GM19438 (cell line): ENCODE data around the gene PAX5.

Experiments used
- ATAC-seq: cut with Tn5 transposase; IDR thresholded peaks from one replicate; pipeline ENCODE4 v1.9.1; 2021; ENCODE audit warnings: low read depth; ENCODE audit not compliant: unreplicated experiment

The PAX5 gene

GRCh38 chr9:36818965-36819870 is 214.8 kb downstream of the PAX5 start:
- no peak for ATAC-seq

GRCh38 chr9:36818242-36818938 is 215.7 kb downstream of the PAX5 start:
- ATAC-seq = no peak

GRCh38 chr9:36817160-36817834 is 216.8 kb downstream of the PAX5 start:
- ATAC-seq = no peak

- ATAC-seq = no peak
These were observed 217.7 kb downstream of the PAX5 start for GRCh38 chr9:36816371-36816770.

- no peak for ATAC-seq
These were observed 218.3 kb downstream of the PAX5 start for GRCh38 chr9:36815566-36816348.

- no peak for ATAC-seq
These were observed 219.0 kb downstream of the PAX5 start for GRCh38 chr9:36815023-36815422.

GRCh38 chr9:36813154-36813553 is 220.9 kb downstream of the PAX5 start:
- ATAC-seq = no peak

GRCh38 chr9:36812556-36812955 is 221.5 kb downstream of the PAX5 start:
- no peak for ATAC-seq

- no peak for ATAC-seq
These were observed 225.8 kb downstream of the PAX5 start for GRCh38 chr9:36808251-36808650.

GRCh38 chr9:36803961-36804360 is 230.1 kb downstream of the PAX5 start:
- no peak for ATAC-seq

- no peak for ATAC-seq
These were observed 231.7 kb downstream of the PAX5 start for GRCh38 chr9:36802201-36802920.

- no peak for ATAC-seq
These were observed 233.6 kb downstream of the PAX5 start for GRCh38 chr9:36800455-36800854.

- ATAC-seq = no peak
These were observed 235.6 kb downstream of the PAX5 start for GRCh38 chr9:36798350-36799065.

- ATAC-seq = no peak
These were observed 236.4 kb downstream of the PAX5 start for GRCh38 chr9:36797471-36798220.

- no peak for ATAC-seq
These were observed 237.2 kb downstream of the PAX5 start for GRCh38 chr9:36796671-36797419.

GRCh38 chr9:36794461-36794860 is 239.6 kb downstream of the PAX5 start:
- ATAC-seq = no peak

- ATAC-seq = no peak
These were observed 240.8 kb downstream of the PAX5 start for GRCh38 chr9:36793277-36793676.
